Endothelial cell of umbilical vein (primary cell): ENCODE data around the gene CHIT1. TPM values are rescaled to one million over a fixed set of nuclear protein-coding genes. Genes with fewer than 3 reads are reported as not detected.

Experiments
- BruUV-seq: library from RNA; stranded (reverse); fragments of 400-500 nt; replicated peaks from 2 replicates; lab custom pipeline; 2021; lab: Mats Ljungman, UMichigan
- CTCF ChIA-PET: fragments of 300-600, 350-600 bp; sonication (Branson Sonifier 250); formaldehyde crosslinking; loops from one replicate; lab custom pipeline; 2021; ENCODE audit warnings: antibody characterized with exemption, inconsistent platforms; lab: Charles Lee
- POLR2A ChIA-PET: fragments of 300-600, 350-600 bp; sonication (Branson Sonifier 250); formaldehyde crosslinking; loops from one replicate; lab custom pipeline; 2021; ENCODE audit warnings: antibody characterized with exemption, inconsistent platforms; lab: Charles Lee
- DNase-seq: peaks from one replicate; pipeline ENCODE4 v3.0.0-alpha.2; 2011; ENCODE audit warnings: low read depth, low spot score
- FAIRE-seq: peaks from 2 replicates; lab custom pipeline; 2011; peaks lifted over from hg19 to GRCh38; lab: Jason Lieb, UNC
- H2AFZ ChIP-seq: 2 replicates; pipeline ENCODE4 v1.6.0; 2012; ENCODE audit warnings: low read depth, low read length, control low read depth, inconsistent platforms
- H3K27ac ChIP-seq: 2 replicates; pipeline ENCODE4 v1.5.1; 2011; ENCODE audit warnings: low read depth, mild to moderate bottlenecking, control low read depth, low read length, moderate library complexity; ENCODE audit not compliant: insufficient read depth
- H3K27me3 ChIP-seq, 2 experiments: 2 replicates each; pipeline versions ENCODE4 v1.6.0 to v1.6.1; 2011; ENCODE audit warnings: low read length in 2 of 2, mixed read lengths in 1 of 2; ENCODE audit not compliant: control insufficient read depth in 2 of 2, insufficient read depth in 2 of 2
- H3K36me3 ChIP-seq, 2 experiments: 2 replicates in 1 of 2; 3 replicates in 1 of 2; pipeline ENCODE4 v1.5.1; 2011; ENCODE audit warnings: low read length in 2 of 2, mild to moderate bottlenecking in 1 of 2, moderate library complexity in 1 of 2; ENCODE audit not compliant: control insufficient read depth in 2 of 2, insufficient read depth in 2 of 2; ENCODE audit errors: extremely low read depth in 1 of 2
- H3K4me1 ChIP-seq: 3 replicates; pipeline ENCODE4 v1.5.1; 2011; ENCODE audit warnings: mild to moderate bottlenecking, low read length; ENCODE audit not compliant: control insufficient read depth, insufficient read depth; ENCODE audit errors: extremely low read depth
- H3K4me2 ChIP-seq: 2 replicates; pipeline ENCODE4 v1.6.1; 2011; ENCODE audit warnings: low read length, control low read depth, mixed read lengths; ENCODE audit not compliant: insufficient read depth
- H3K4me3 ChIP-seq, 3 experiments: fragments of 200-600 bp in 1 of 3; sonication (generic), shearing (Covaris generic) in 1 of 3; replicated peaks in 1 of 3; 2 replicates each; pipeline ENCODE4 v1.5.1; 2011 to 2016; ENCODE audit warnings: control low read depth in 3 of 3, low read length in 3 of 3, mild to moderate bottlenecking in 2 of 3, inconsistent platforms in 1 of 3, low read depth in 1 of 3, moderate library complexity in 1 of 3; ENCODE audit not compliant: insufficient read depth in 1 of 3
- H3K79me2 ChIP-seq: 2 replicates; pipeline ENCODE4 v1.6.0; 2012; ENCODE audit warnings: low read length, inconsistent platforms; ENCODE audit not compliant: control insufficient read depth, insufficient read depth
- H3K9ac ChIP-seq: replicated peaks from 2 replicates; pipeline ENCODE3; 2011; ENCODE audit warnings: low read length, control low read depth; ENCODE audit not compliant: insufficient read depth; ENCODE audit errors: extremely low read depth
- H3K9me1 ChIP-seq: replicated peaks from 3 replicates; pipeline ENCODE4 v1.6.0; 2011; ENCODE audit warnings: mild to moderate bottlenecking, low read length; ENCODE audit not compliant: control insufficient read depth, insufficient read depth; ENCODE audit errors: extremely low read depth
- H3K9me3 ChIP-seq: replicated peaks from 2 replicates; pipeline ENCODE4 v1.5.1; 2012; ENCODE audit warnings: low read length, inconsistent platforms; ENCODE audit not compliant: control insufficient read depth, insufficient read depth
- H4K20me1 ChIP-seq: replicated peaks from 2 replicates; pipeline ENCODE3; 2011; ENCODE audit warnings: mild to moderate bottlenecking, low read length; ENCODE audit not compliant: control insufficient read depth, insufficient read depth; ENCODE audit errors: extremely low read depth
- EZH2 ChIP-seq: IDR thresholded peaks from 2 replicates; pipeline ENCODE4 v1.6.1; 2012; ENCODE audit warnings: borderline replicate concordance, low read depth, mild to moderate bottlenecking, moderate library complexity, low read length, inconsistent platforms; ENCODE audit not compliant: severe bottlenecking
- FOS ChIP-seq: IDR thresholded peaks from 2 replicates; pipeline ENCODE4 v1.6.1; 2011; ENCODE audit warnings: mild to moderate bottlenecking, low read length, moderate library complexity, borderline replicate concordance; ENCODE audit not compliant: insufficient read depth
- JUN ChIP-seq: IDR thresholded peaks from 2 replicates; pipeline ENCODE4 v1.6.1; 2011; ENCODE audit warnings: borderline replicate concordance, low read depth; ENCODE audit not compliant: insufficient read length, insufficient read depth
- POLR2A ChIP-seq: IDR thresholded peaks from 2 replicates; pipeline ENCODE4 v1.6.1; 2012; ENCODE audit warnings: low read depth, mild to moderate bottlenecking, control low read depth, low read length
- POLR2AphosphoS5 ChIP-seq: IDR thresholded peaks from 2 replicates; pipeline ENCODE4 v1.6.1; 2012; ENCODE audit warnings: low read depth, mild to moderate bottlenecking, control low read depth, low read length, moderate library complexity; ENCODE audit not compliant: insufficient read depth
- dilution Hi-C: fragments of 300-500 bp; cut with MboI; formaldehyde crosslinking; loops from one replicate; pipeline ENCODE4 v1.15.0; 2019; ENCODE audit warnings: low sequenced_read_pairs; ENCODE audit not compliant: extremely low pct_ligation_motif_present
- intact Hi-C: fragments of 100-400 bp; cut with micrococcal nuclease; formaldehyde crosslinking; loops from one replicate; pipeline ENCODE4 v1.10.0; 2022
- polyA plus RNA-seq, 4 experiments: library from polyadenylated mRNA; depleted of rRNA in 3 of 4; stranded (reverse) in 3 of 4; unstranded in 1 of 4; fragments of >200 nt; gene quantifications; 2 replicates each; pipeline versions ENCODE4 v1.2.1 to v1.2.3, GENCODE V29; 2011 to 2012; ENCODE audit warnings: missing spikeins in 1 of 4
- total RNA-seq: library from RNA; stranded (reverse); gene quantifications from 2 replicates; pipeline ENCODE4 v1.2.3, GENCODE V29; 2021
- TF ChIP-seq, protein P1 (sequence below), 2 donors: IDR thresholded peaks; 1 replicate in 1 of 2; 2 replicates in 1 of 2; pipeline ENCODE4 v1.5.1; 2011; ENCODE audit warnings: low read length in 2 of 2, mild to moderate bottlenecking in 2 of 2, moderate library complexity in 2 of 2, control low read depth in 1 of 2, inconsistent platforms in 1 of 2, low read depth in 1 of 2; ENCODE audit not compliant: insufficient read depth in 1 of 2; ENCODE audit errors: extremely low read depth in 1 of 2

Gene CHIT1
- total and polyA plus RNA-seq, 2 donors (not counting 3 experiments of a cell fraction or from before 2014, with no cell fraction given), result not detected

DNA sequence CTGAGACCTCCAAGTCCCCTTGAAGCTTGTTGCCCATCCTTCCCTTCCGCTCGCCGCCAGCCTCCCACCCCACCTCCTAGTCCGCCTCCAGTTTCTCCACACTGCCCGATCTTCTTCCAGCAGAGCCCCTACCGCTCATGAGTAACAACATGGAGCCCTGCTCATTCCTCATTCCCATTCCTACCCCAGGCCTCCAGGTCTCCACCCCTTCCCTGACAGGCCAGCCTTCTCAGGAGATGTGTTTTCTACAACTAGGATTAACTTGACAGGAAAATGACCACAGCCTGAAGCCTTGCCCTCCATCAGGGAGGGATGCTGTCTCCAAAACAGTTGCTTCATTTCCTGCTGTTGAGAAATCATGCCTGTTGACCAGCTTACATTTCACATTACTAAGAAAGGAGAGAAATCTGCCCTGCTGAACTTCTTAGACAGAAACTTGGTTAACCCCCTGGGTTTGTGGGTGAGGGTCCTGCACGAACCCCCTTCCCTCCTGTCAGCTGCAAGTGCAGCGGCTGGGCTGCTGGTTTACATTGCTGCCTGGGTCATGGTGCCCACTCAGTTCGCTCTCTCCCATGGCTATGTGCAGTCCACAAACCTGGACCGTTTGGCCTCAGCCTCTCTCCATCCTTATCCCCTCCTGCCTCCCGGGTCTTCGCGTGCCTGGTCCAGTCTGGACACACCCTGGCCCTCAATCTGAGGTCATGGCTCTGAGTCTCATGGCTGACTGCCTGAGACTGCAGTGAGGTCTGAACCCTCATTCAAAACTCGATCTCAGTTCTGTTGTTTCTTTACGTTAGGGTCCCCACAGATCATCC is 26.8 kb downstream of the CHIT1 start:
- H3K9ac ChIP-seq, result no peak overlapping the region
- no peak for DNase-seq
- no peak overlapping the region for H3K4me2 ChIP-seq
- FAIRE-seq, result no peak
- CTCF ChIA-PET, result interaction anchor here (0.8 to 2.4 kb wide), 4 partner anchors 10 to 162 kb away, joined by 3 to 8 read pairs (median 3); no protein-coding TSS in a partner anchor
- no peaks in the 10 kb centered on the region for H3K36me3 ChIP-seq
- intact Hi-C loops (no loop called here), dilution Hi-C loops (no loop called here)
- H3K9me3 ChIP-seq, result no peaks in the 10 kb centered on the region
- H3K4me3 ChIP-seq, result no peak overlapping the region
- TF ChIP-seq FOS (no peak), EZH2 (no peak), JUN (no peak), POLR2A (no peak), POLR2AphosphoS5 (no peak)
- TF ChIP-seq, protein P1, sequence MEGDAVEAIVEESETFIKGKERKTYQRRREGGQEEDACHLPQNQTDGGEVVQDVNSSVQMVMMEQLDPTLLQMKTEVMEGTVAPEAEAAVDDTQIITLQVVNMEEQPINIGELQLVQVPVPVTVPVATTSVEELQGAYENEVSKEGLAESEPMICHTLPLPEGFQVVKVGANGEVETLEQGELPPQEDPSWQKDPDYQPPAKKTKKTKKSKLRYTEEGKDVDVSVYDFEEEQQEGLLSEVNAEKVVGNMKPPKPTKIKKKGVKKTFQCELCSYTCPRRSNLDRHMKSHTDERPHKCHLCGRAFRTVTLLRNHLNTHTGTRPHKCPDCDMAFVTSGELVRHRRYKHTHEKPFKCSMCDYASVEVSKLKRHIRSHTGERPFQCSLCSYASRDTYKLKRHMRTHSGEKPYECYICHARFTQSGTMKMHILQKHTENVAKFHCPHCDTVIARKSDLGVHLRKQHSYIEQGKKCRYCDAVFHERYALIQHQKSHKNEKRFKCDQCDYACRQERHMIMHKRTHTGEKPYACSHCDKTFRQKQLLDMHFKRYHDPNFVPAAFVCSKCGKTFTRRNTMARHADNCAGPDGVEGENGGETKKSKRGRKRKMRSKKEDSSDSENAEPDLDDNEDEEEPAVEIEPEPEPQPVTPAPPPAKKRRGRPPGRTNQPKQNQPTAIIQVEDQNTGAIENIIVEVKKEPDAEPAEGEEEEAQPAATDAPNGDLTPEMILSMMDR (IDR thresholded peaks at IDR 0.05; ENCODE audit: extremely low read depth in 1 of 2, insufficient read depth in 1 of 2, low read depth in 1 of 2, low read length in 2 of 2), result no peak
- H3K9me1 ChIP-seq, result no peaks in the 10 kb centered on the region
- no TSS peak for BruUV-seq
- H2AFZ ChIP-seq, result no peak overlapping the region
- H3K4me1 ChIP-seq, result no peaks in the 10 kb centered on the region
- peaks cover 7 to 8% of the 10 kb centered on the region in 2 experiments for H3K27me3 ChIP-seq
- POLR2A ChIA-PET, result no interaction called here
- H4K20me1 ChIP-seq, result no peaks in the 10 kb centered on the region
- no peak overlapping the region for H3K27ac ChIP-seq
- H3K79me2 ChIP-seq, result no peaks in the 10 kb centered on the region
